ENCODE results near the gene KIAA0232. TPM values are rescaled to one million over a fixed set of nuclear protein-coding genes. Genes with fewer than 3 reads are reported as not detected.
"Not testable (repeated sequence)": the region's sequence is repeated elsewhere in the genome, so short reads cannot be mapped to it uniquely, and the experiment has no call there.

KIAA0232 gene
- total and polyA plus RNA-seq, 11 donors, result 20.0 to 78.4 (median 67.7) TPM

DNA sequence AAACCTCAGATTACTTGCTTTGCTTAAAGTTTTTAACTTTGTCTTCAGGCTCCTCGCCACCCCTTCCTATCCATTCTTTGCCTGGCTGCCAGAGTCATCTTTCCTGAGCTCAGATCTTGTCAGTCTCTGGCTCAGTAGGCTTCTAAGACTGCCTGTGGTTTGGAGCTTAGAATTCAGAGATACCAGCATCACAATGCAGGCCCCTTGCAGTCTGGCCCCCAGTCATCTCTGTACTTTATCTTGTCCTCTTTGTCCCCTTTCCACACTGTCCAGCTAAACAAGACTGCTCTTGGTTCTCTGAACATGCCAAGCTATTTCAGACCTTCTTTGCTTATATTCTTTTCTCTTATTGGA is 3.0 kb downstream of the KIAA0232 start:
- Histone ChIP-seq H3K27ac (peak overlapping the region in 4 of 12 donors; percentile 33 to 100 (median 98)), H3K27me3 (no peaks in the 10 kb centered on the region), H3K4me3 (no peak overlapping the region), H3K36me3 (peaks cover 0 to 14% (median 0%) of the 10 kb centered on the region in 9 donors), H3K9me3 (no peaks in the 10 kb centered on the region), H3K4me1 (peaks cover 0 to 68% (median 45%) of the 10 kb centered on the region in 12 donors)
- 92 to 98% (median 94%) methylated on average over 1 of the region's 1 CpG for WGBS, 4 donors
- TF ChIP-seq POLR2A (IDR thresholded peaks at IDR 0.05), result no peak
- no peak for TF ChIP-seq CTCF (IDR thresholded peaks at IDR 0.05)
- DNase-seq (no peak), ATAC-seq (no peak)
- intact Hi-C loops (cut with DNase I), result loop anchor here in 4 of 10 donors (5.0 to 10.0 kb wide), 2 partner anchors 72 to 199 kb away; no protein-coding TSS in a partner anchor

GRCh38 chr4:6788123-6788522 is 5.6 kb downstream of the KIAA0232 start:
- intact Hi-C loops (cut with DNase I), result loop anchor here in 4 of 10 donors (5.0 to 10.0 kb wide), 2 partner anchors 69 to 197 kb away; no protein-coding TSS in a partner anchor
- 43 to 51% (median 49%) methylated on average over 7 of the region's 7 CpGs for WGBS, 4 donors
- H3K27me3 ChIP-seq, result no peaks in the 10 kb centered on the region

GRCh38 chr4:6791245-6791644 is 8.7 kb downstream of the KIAA0232 start:
- ATAC-seq, H3K27ac ChIP-seq, H3K27me3 ChIP-seq, H3K4me3 ChIP-seq, DNase-seq, H3K9me3 ChIP-seq: not testable (repeated sequence)
- Histone ChIP-seq H3K4me1 (peaks cover 0 to 79% (median 37%) of the 10 kb centered on the region in 12 donors), H3K36me3 (peaks cover 0 to 13% (median 4%) of the 10 kb centered on the region in 9 donors)
- 83 to 88% (median 86%) methylated on average over 4 of the region's 4 CpGs for WGBS, 4 donors
- intact Hi-C loops (cut with DNase I), result loop anchor here in 2 of 10 donors (5.0 to 10.0 kb wide), 2 partner anchors 41 to 54 kb away; no protein-coding TSS in a partner anchor

More at GRCh38 chr4:6788123-6788522, 5.6 kb downstream of the KIAA0232 start:
- ATAC-seq (no peak), DNase-seq (no peak)
- Histone ChIP-seq H3K4me1 (peaks cover 0 to 75% (median 43%) of the 10 kb centered on the region in 12 donors), H3K9me3 (no peaks in the 10 kb centered on the region), H3K27ac (peak overlapping the region in 4 of 12 donors; percentile 11 to 57 (median 25)), H3K4me3 (no peak overlapping the region), H3K36me3 (peaks cover 0 to 14% (median 2%) of the 10 kb centered on the region in 9 donors)
- TF ChIP-seq POLR2A (IDR thresholded peaks at IDR 0.05), result no peak

DNA sequence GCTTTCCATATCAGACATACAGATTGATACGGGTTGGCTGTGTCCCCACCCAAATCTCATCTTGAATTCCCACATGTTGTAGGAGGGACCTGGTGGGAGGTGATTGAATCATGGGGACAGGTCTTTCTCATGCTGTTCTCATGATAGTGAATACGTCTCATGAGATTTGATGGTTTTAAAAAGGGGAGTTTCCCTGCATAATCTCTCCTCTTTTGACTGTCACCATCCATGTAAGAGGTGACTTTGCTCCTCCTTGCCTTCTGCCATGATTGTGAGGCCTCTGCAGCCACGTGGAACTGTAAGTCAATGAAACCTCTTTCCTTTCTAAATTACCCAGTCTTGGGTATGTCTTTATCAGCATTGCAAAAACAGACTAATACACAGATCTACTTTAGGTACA is 9.3 kb downstream of the KIAA0232 start:
- Histone ChIP-seq H3K36me3 (peaks cover 0 to 12% (median 1%) of the 10 kb centered on the region in 9 donors), H3K4me1 (peaks cover 0 to 79% (median 35%) of the 10 kb centered on the region in 12 donors)
- H3K9me3 ChIP-seq, H3K4me3 ChIP-seq, DNase-seq, H3K27me3 ChIP-seq, H3K27ac ChIP-seq, ATAC-seq: not testable (repeated sequence)
- 63 to 76% (median 73%) methylated on average over 3 of the region's 3 CpGs for WGBS, 4 donors
- intact Hi-C loops (cut with DNase I), result loop anchor here in 2 of 10 donors (5.0 to 10.0 kb wide), 2 partner anchors 41 to 53 kb away; no protein-coding TSS in a partner anchor

GRCh38 chr4:6794189-6794588 is 11.7 kb downstream of the KIAA0232 start:
- Histone ChIP-seq H3K4me1 (peaks cover 0 to 84% (median 25%) of the 10 kb centered on the region in 12 donors), H3K9me3 (no peaks in the 10 kb centered on the region), H3K36me3 (peaks cover 0 to 12% (median 0%) of the 10 kb centered on the region in 9 donors), H3K27ac (no peak overlapping the region), H3K4me3 (no peak overlapping the region), H3K27me3 (no peaks in the 10 kb centered on the region)
- WGBS, 4 donors, result 84 to 91% (median 87%) methylated on average over 4 of the region's 4 CpGs
- no peak for TF ChIP-seq POLR2A (IDR thresholded peaks at IDR 0.05)
- no peak for TF ChIP-seq CTCF (IDR thresholded peaks at IDR 0.05)
- DNase-seq, result no peak
- intact Hi-C loops (cut with DNase I), result loop anchor here in 2 of 10 donors (5.0 to 10.0 kb wide), 2 partner anchors 38 to 51 kb away; no protein-coding TSS in a partner anchor
- ATAC-seq, result no peak
